Tibial artery (tissue), 4 donors: Measurements from ENCODE around the gene ERBB2.

Source experiments
- DNase-seq, 2 donors: peaks; one replicate each; pipeline ENCODE4 v3.0.0-alpha.2; 2019
- H3K27ac ChIP-seq, 2 donors: fragments of 200-600 bp; sonication (generic) in 1 of 2; 1 replicate in 1 of 2; 2 replicates in 1 of 2; pipeline ENCODE4 v1.5.1; 2018 to 2019; ENCODE audit warnings: mild to moderate bottlenecking in 1 of 2
- H3K27me3 ChIP-seq, 2 donors: fragments of 200-600 bp; sonication (generic) in 1 of 2; one replicate each; pipeline versions ENCODE4 v1.5.1 to v1.6.0; 2016 to 2019
- H3K36me3 ChIP-seq, 3 donors: fragments of 200-600 bp; sonication (generic) in 2 of 3; one replicate each; pipeline ENCODE4 v1.5.1; 2016 to 2019; ENCODE audit warnings: mild to moderate bottlenecking in 2 of 3
- H3K4me1 ChIP-seq, 4 donors: fragments of 200-600 bp; sonication (generic) in 2 of 4; 1 replicate in 3 of 4; 2 replicates in 1 of 4; pipeline ENCODE4 v1.5.1; 2016 to 2019
- H3K4me3 ChIP-seq, 2 donors: fragments of 200-600 bp; sonication (generic) in 1 of 2; 1 replicate in 1 of 2; 2 replicates in 1 of 2; pipeline ENCODE4 v1.5.1; 2018 to 2019; ENCODE audit warnings: mild to moderate bottlenecking in 2 of 2
- H3K9me3 ChIP-seq, 3 donors: fragments of 200-600 bp; sonication (generic) in 1 of 3; one replicate each; pipeline ENCODE4 v1.5.1; 2016 to 2019
- intact Hi-C: fragments of 100-400 bp; cut with DNase I; formaldehyde crosslinking; loops from one replicate; pipeline ENCODE4 v1.15.0; 2023; ENCODE audit warnings: low total_unique reads
- TF ChIP-seq, protein P1 (sequence below), 2 experiments: fragments of 200-600 bp in 1 of 2; fragments of 450-650 bp in 1 of 2; IDR thresholded peaks; one replicate each; pipeline ENCODE4 v1.5.1; 2017 to 2019; ENCODE audit warnings: antibody characterized with exemption in 2 of 2, mild to moderate bottlenecking in 1 of 2, moderate library complexity in 1 of 2

The ERBB2 gene

DNA sequence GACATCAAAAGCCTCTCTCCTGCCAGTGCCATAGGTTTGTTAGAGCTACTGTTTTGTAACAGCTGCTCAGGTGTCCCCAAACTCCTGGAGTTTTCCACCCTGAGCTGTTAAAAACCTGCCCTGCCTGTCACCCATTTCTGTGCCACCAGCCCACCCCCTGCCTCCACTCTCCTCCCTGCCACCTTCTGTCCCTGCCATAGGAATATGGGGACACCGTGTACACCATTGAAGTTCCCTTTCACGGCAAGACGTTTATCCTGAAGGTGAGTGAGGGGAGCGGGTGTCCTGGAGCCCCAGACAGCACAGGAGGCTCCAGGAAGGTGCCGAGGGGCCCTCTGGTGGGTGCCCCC lies 39.9 kb upstream of the ERBB2 start:
- no peak for DNase-seq
- intact Hi-C loops, result no loop called here
- H3K36me3 ChIP-seq, result peaks cover 5 to 78% (median 43%) of the 10 kb centered on the region in 3 donors
- TF ChIP-seq, protein P1, sequence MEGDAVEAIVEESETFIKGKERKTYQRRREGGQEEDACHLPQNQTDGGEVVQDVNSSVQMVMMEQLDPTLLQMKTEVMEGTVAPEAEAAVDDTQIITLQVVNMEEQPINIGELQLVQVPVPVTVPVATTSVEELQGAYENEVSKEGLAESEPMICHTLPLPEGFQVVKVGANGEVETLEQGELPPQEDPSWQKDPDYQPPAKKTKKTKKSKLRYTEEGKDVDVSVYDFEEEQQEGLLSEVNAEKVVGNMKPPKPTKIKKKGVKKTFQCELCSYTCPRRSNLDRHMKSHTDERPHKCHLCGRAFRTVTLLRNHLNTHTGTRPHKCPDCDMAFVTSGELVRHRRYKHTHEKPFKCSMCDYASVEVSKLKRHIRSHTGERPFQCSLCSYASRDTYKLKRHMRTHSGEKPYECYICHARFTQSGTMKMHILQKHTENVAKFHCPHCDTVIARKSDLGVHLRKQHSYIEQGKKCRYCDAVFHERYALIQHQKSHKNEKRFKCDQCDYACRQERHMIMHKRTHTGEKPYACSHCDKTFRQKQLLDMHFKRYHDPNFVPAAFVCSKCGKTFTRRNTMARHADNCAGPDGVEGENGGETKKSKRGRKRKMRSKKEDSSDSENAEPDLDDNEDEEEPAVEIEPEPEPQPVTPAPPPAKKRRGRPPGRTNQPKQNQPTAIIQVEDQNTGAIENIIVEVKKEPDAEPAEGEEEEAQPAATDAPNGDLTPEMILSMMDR (IDR thresholded peaks at IDR 0.05), result no peak
- H3K27ac ChIP-seq, result no peak overlapping the region
- no peaks in the 10 kb centered on the region for H3K27me3 ChIP-seq
- peaks cover 0 to 39% (median 26%) of the 10 kb centered on the region in 4 donors for H3K4me1 ChIP-seq
- H3K4me3 ChIP-seq, result no peak overlapping the region
- H3K9me3 ChIP-seq, result no peaks in the 10 kb centered on the region

DNA sequence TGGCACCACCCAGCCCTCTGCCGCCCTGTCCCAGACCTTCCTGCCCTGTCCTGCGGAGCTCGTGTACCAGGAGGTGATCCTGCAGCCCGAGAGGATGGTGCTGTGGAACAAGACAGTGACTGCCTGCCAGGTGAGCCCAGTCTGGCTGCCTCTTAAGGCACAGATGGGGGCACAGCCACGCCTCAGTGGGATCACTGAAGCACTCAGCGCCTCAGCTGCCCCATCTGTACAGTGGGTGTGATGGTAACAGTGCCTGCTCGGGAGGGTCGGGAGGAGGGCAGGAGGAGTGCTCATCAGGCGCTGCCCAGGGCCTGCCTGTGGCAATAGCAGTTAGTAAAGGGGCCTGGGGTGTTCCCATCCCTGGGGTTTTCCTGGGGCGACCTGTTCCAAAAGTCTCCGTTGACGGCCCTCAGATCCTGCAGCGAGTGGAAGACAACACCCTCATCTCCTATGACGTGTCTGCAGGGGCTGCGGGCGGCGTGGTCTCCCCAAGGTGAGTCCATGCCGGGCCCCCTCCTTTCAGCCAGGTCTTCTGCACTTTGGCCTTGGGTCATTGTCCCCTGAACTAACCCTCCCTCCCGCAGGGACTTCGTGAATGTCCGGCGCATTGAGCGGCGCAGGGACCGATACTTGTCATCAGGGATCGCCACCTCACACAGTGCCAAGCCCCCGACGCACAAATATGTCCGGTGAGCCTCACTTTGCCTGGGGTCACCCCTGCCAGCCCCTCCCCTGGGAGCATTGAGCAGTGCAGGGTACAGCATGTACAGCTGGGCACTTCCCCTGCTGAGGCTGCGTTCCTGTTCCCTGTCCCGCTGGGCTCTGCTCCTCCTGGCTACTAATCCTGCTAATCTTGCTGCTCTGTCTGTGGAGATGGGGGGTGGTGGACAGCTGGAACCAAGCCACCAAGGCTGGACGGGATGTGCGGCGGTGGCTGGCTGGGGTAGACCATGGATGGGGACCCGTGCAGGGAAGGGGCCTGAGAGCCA lies 39.2 kb upstream of the ERBB2 start:
- H3K27me3 ChIP-seq, result no peaks in the 10 kb centered on the region
- DNase-seq, result no peak
- H3K9me3 ChIP-seq, result no peaks in the 10 kb centered on the region
- TF ChIP-seq, protein P1 (IDR thresholded peaks at IDR 0.05), result no peak
- H3K4me1 ChIP-seq, result peaks cover 0 to 46% (median 33%) of the 10 kb centered on the region in 4 donors
- intact Hi-C loops, result no loop called here
- no peak overlapping the region for H3K4me3 ChIP-seq
- H3K36me3 ChIP-seq, result peaks cover 5 to 74% (median 43%) of the 10 kb centered on the region in 3 donors
- no peak overlapping the region for H3K27ac ChIP-seq

DNA sequence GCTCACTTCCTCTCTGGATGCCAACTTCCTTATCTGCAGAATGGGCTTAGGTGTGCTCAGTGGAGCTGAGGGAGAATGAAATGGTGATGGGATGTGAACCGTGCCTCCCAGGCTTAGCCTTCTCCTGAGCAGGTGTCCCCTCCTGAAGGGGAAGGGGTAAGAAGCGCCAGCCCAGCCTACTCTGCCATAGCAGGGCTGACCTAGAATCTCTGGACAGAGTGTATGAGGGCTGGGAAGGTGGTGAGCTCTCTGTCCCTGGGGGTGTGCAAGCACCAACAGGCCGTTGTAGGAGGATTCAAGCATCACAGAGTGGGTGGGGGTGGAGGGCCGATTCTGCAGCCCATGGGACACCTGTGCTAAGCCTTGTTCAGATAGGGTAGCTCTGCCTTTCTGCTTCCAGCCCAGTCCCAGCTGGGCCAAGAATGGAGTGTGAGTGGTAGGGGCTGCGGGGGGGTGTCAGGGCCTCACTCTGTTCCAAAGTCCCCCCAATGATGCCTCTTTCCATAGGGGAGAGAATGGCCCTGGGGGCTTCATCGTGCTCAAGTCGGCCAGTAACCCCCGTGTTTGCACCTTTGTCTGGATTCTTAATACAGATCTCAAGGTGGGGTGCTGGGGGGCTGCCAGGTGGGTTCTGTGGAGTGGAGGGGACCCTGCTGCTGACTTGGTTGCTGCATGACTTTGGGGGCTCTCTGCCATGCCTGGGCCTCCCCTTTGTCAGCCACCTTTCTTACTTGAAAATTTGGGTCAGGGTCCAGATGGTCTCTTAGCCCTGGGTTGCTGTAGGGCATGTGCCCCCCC lies 37.9 kb upstream of the ERBB2 start:
- TF ChIP-seq, protein P1 (IDR thresholded peaks at IDR 0.05), result no peak
- intact Hi-C loops, result no loop called here
- Histone ChIP-seq H3K4me3 (no peak overlapping the region), H3K27me3 (no peaks in the 10 kb centered on the region), H3K27ac (no peak overlapping the region), H3K9me3 (no peaks in the 10 kb centered on the region), H3K4me1 (peaks cover 0 to 58% (median 45%) of the 10 kb centered on the region in 4 donors), H3K36me3 (peaks cover 5 to 61% (median 36%) of the 10 kb centered on the region in 3 donors)
- no peak for DNase-seq

DNA sequence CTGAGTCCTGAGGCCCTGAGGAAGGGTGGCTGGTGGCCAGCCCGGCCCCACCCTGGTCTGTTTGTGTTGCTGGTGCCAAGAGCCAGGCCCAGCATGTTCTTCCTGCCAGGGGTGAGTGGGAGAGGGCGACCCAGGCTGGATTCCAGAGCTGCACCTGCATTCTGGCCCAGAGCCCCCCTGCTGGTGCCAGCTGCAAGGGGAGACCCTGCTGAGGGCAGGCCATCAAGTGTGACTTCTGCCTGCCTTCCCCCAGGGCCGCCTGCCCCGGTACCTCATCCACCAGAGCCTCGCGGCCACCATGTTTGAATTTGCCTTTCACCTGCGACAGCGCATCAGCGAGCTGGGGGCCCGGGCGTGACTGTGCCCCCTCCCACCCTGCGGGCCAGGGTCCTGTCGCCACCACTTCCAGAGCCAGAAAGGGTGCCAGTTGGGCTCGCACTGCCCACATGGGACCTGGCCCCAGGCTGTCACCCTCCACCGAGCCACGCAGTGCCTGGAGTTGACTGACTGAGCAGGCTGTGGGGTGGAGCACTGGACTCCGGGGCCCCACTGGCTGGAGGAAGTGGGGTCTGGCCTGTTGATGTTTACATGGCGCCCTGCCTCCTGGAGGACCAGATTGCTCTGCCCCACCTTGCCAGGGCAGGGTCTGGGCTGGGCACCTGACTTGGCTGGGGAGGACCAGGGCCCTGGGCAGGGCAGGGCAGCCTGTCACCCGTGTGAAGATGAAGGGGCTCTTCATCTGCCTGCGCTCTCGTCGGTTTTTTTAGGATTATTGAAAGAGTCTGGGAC lies 37.1 kb upstream of the ERBB2 start:
- Histone ChIP-seq H3K27me3 (no peaks in the 10 kb centered on the region), H3K4me3 (no peak overlapping the region), H3K36me3 (peaks cover 5 to 53% (median 36%) of the 10 kb centered on the region in 3 donors), H3K4me1 (peaks cover 4 to 66% (median 53%) of the 10 kb centered on the region in 4 donors), H3K9me3 (no peaks in the 10 kb centered on the region), H3K27ac (peak overlapping the region; percentile 68 to 81)
- TF ChIP-seq, protein P1 (IDR thresholded peaks at IDR 0.05), result no peak
- intact Hi-C loops, result no loop called here
- peak in 1 of 2 donors; percentile 69 for DNase-seq

DNA sequence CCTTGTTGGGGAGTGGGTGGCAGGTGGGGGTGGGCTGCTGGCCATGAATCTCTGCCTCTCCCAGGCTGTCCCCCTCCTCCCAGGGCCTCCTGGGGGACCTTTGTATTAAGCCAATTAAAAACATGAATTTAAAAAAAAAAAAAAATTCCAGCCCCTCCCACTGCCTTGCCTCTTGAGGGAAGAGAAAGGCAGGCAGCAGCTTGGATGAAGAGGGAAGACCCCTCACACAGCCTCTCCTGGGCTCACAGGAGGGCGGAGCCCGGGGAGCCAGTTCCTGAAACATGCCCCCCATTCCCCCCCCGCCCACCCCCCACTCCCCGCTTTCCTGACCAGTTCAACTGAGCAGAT lies 36.5 kb upstream of the ERBB2 start:
- Histone ChIP-seq H3K9me3 (no peaks in the 10 kb centered on the region), H3K4me1 (peaks cover 7 to 72% (median 59%) of the 10 kb centered on the region in 4 donors), H3K27ac (peak overlapping the region; percentile 68 to 81), H3K4me3 (no peak overlapping the region), H3K36me3 (peaks cover 5 to 48% (median 36%) of the 10 kb centered on the region in 3 donors), H3K27me3 (no peaks in the 10 kb centered on the region)
- DNase-seq, result no peak
- intact Hi-C loops, result no loop called here
- TF ChIP-seq, protein P1 (IDR thresholded peaks at IDR 0.05), result no peak
